ENCODE measurements around the gene REM1. TPM values are rescaled to one million over a fixed set of nuclear protein-coding genes. Genes with fewer than 3 reads are reported as not detected.

REM1 gene
- total RNA-seq, 1 donor from 2014 or later: not detected

DNA sequence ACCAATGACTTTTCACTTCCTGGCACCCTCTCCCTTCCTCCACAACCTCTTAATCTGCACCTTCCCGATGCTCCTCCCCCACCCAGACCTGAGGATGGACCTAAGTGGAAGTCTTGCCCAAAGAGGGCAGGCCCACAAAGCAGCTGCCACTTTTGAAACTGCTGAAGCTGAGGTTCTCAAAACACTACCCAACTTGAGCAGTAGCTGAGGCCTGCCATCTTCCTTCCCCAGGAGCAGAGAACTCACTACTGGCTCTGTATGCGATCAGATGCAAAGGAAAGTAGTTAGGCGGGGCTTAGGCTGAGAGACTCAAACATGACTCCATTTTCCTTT is 40.7 kb downstream of the REM1 start:
- H3K4me3 Mint-ChIP-seq (ENCODE audit: unreplicated experiment): no peak overlapping the region
- no peaks in the 10 kb centered on the region for H3K36me3 Mint-ChIP-seq (ENCODE audit: low read depth, unreplicated experiment)
- Histone ChIP-seq H3K9ac (ENCODE audit: low read length) (peak overlapping the region; percentile 97), H3K4me1 (ENCODE audit: insufficient read depth, low read length) (peaks cover 21% of the 10 kb centered on the region), H3K27me3 (ENCODE audit: insufficient read depth, low read length) (no peaks in the 10 kb centered on the region), H2AFZ (ENCODE audit: low read depth, low read length) (no peak overlapping the region), H4K20me1 (ENCODE audit: insufficient read depth, low read length) (peaks cover 54% of the 10 kb centered on the region), H3K27ac (ENCODE audit: low read depth, low read length) (no peak overlapping the region), H3K79me2 (ENCODE audit: insufficient read depth, low read length) (peaks cover 68% of the 10 kb centered on the region), H3K36me3 (ENCODE audit: insufficient read depth, low read length) (peaks cover 13% of the 10 kb centered on the region), H3K4me2 (ENCODE audit: low read length) (peak overlapping the region; percentile 98), H3K9me3 (ENCODE audit: insufficient read depth, low read depth, low read length) (no peaks in the 10 kb centered on the region), H3K4me3 (ENCODE audit: insufficient read depth, low read depth, low read length) (peak overlapping the region; percentile 94)
- H3K27ac Mint-ChIP-seq (ENCODE audit: unreplicated experiment): no peak overlapping the region
- peaks cover 2% of the 10 kb centered on the region for H3K27me3 Mint-ChIP-seq (ENCODE audit: low read depth, unreplicated experiment)
- H3K9me3 Mint-ChIP-seq (ENCODE audit: unreplicated experiment): no peaks in the 10 kb centered on the region
- FAIRE-seq (no peak), DNase-seq (ENCODE audit: low read depth) (no peak)
- peaks cover 3% of the 10 kb centered on the region for H3K4me1 Mint-ChIP-seq (ENCODE audit: low read depth, unreplicated experiment)
- TF ChIP-seq EZH2 (IDR thresholded peaks at IDR 0.05; ENCODE audit: insufficient read depth, low read length): no peak
- TF ChIP-seq, protein P1, sequence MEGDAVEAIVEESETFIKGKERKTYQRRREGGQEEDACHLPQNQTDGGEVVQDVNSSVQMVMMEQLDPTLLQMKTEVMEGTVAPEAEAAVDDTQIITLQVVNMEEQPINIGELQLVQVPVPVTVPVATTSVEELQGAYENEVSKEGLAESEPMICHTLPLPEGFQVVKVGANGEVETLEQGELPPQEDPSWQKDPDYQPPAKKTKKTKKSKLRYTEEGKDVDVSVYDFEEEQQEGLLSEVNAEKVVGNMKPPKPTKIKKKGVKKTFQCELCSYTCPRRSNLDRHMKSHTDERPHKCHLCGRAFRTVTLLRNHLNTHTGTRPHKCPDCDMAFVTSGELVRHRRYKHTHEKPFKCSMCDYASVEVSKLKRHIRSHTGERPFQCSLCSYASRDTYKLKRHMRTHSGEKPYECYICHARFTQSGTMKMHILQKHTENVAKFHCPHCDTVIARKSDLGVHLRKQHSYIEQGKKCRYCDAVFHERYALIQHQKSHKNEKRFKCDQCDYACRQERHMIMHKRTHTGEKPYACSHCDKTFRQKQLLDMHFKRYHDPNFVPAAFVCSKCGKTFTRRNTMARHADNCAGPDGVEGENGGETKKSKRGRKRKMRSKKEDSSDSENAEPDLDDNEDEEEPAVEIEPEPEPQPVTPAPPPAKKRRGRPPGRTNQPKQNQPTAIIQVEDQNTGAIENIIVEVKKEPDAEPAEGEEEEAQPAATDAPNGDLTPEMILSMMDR (IDR thresholded peaks at IDR 0.05; ENCODE audit: insufficient read depth, low read depth, low read length): no peak

DNA sequence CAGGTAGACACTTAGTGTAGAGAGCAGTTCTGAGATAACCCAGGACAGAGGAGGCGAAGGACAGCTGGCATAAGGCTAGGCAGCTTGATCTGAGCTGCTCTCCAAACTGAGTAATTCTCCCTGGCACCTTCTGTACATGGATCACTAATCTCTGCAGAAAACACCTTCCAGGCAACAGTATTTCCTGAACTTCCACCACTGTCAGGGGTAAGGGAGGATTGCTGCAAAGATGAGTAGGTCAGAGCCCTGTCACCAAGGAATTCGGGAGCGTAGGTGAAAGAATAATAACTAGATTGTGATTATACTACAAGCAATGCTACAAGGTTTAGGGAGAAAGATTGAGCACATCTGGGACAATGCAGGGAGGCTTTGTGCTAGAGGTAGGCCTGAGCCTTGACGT is 41.1 kb downstream of the REM1 start:
- Mint-ChIP-seq H3K9me3 (ENCODE audit: unreplicated experiment) (no peaks in the 10 kb centered on the region), H3K27me3 (ENCODE audit: low read depth, unreplicated experiment) (peaks cover 2% of the 10 kb centered on the region), H3K27ac (ENCODE audit: unreplicated experiment) (no peak overlapping the region), H3K4me1 (ENCODE audit: low read depth, unreplicated experiment) (peaks cover 4% of the 10 kb centered on the region), H3K36me3 (ENCODE audit: low read depth, unreplicated experiment) (no peaks in the 10 kb centered on the region), H3K4me3 (ENCODE audit: unreplicated experiment) (no peak overlapping the region)
- TF ChIP-seq EZH2 (IDR thresholded peaks at IDR 0.05; ENCODE audit: insufficient read depth, low read length): no peak
- TF ChIP-seq, protein P1 (IDR thresholded peaks at IDR 0.05; ENCODE audit: insufficient read depth, low read depth, low read length): no peak
- H3K27me3 ChIP-seq (ENCODE audit: insufficient read depth, low read length): no peaks in the 10 kb centered on the region
- H3K36me3 ChIP-seq (ENCODE audit: insufficient read depth, low read length): peaks cover 13% of the 10 kb centered on the region
- DNase-seq (ENCODE audit: low read depth) (no peak), FAIRE-seq (no peak)
- H3K27ac ChIP-seq (ENCODE audit: low read depth, low read length): no peak overlapping the region
- peaks cover 21% of the 10 kb centered on the region for H3K4me1 ChIP-seq (ENCODE audit: insufficient read depth, low read length)
- H2AFZ ChIP-seq (ENCODE audit: low read depth, low read length): no peak overlapping the region
- peak overlapping the region; percentile 97 for H3K9ac ChIP-seq (ENCODE audit: low read length)
- H3K4me2 ChIP-seq (ENCODE audit: low read length): peak overlapping the region; percentile 98
- peaks cover 58% of the 10 kb centered on the region for H4K20me1 ChIP-seq (ENCODE audit: insufficient read depth, low read length)
- H3K9me3 ChIP-seq (ENCODE audit: insufficient read depth, low read depth, low read length): no peaks in the 10 kb centered on the region
- H3K79me2 ChIP-seq (ENCODE audit: insufficient read depth, low read length): peaks cover 72% of the 10 kb centered on the region
- peak overlapping the region; percentile 94 for H3K4me3 ChIP-seq (ENCODE audit: insufficient read depth, low read depth, low read length)

DNA sequence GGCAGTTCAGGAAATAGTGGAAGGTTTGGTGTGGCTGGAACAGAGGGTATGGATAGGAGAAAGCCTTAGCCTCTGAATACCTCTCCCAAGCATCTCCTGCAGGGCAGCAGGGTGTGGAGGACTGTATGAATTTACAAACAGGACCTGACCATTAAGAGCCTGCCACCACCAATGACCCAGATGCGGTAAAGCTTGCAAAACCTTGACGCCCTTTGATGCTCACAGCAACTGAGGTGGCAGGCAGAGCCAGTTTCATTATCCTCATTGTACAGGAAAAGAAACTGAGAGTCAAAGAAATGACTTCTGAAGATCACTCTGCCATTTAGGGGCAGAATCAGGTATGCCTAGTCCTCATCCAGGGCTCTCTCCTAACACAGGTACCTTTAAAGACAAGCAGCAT is 41.6 kb downstream of the REM1 start:
- peak overlapping the region; percentile 98 for H3K4me2 ChIP-seq (ENCODE audit: low read length)
- H3K4me3 Mint-ChIP-seq (ENCODE audit: unreplicated experiment): no peak overlapping the region
- no peak for TF ChIP-seq EZH2 (IDR thresholded peaks at IDR 0.05; ENCODE audit: insufficient read depth, low read length)
- TF ChIP-seq, protein P1 (IDR thresholded peaks at IDR 0.05; ENCODE audit: insufficient read depth, low read depth, low read length): no peak

More for the DNA sequence above, 41.6 kb downstream of the REM1 start:
- Mint-ChIP-seq H3K36me3 (ENCODE audit: low read depth, unreplicated experiment) (no peaks in the 10 kb centered on the region), H3K27me3 (ENCODE audit: low read depth, unreplicated experiment) (no peaks in the 10 kb centered on the region), H3K27ac (ENCODE audit: unreplicated experiment) (no peak overlapping the region), H3K9me3 (ENCODE audit: unreplicated experiment) (no peaks in the 10 kb centered on the region), H3K4me1 (ENCODE audit: low read depth, unreplicated experiment) (peaks cover 5% of the 10 kb centered on the region)
- Histone ChIP-seq H3K9me3 (ENCODE audit: insufficient read depth, low read depth, low read length) (no peaks in the 10 kb centered on the region), H2AFZ (ENCODE audit: low read depth, low read length) (no peak overlapping the region), H3K27me3 (ENCODE audit: insufficient read depth, low read length) (no peaks in the 10 kb centered on the region), H4K20me1 (ENCODE audit: insufficient read depth, low read length) (peaks cover 61% of the 10 kb centered on the region), H3K79me2 (ENCODE audit: insufficient read depth, low read length) (peaks cover 77% of the 10 kb centered on the region), H3K4me1 (ENCODE audit: insufficient read depth, low read length) (peaks cover 21% of the 10 kb centered on the region), H3K36me3 (ENCODE audit: insufficient read depth, low read length) (peaks cover 13% of the 10 kb centered on the region), H3K4me3 (ENCODE audit: insufficient read depth, low read depth, low read length) (no peak overlapping the region), H3K9ac (ENCODE audit: low read length) (peak overlapping the region; percentile 40), H3K27ac (ENCODE audit: low read depth, low read length) (no peak overlapping the region)
- DNase-seq (ENCODE audit: low read depth): no peak
- no peak for FAIRE-seq
